Measurements from ENCODE around the gene GGT1. TPM values are rescaled to one million over a fixed set of nuclear protein-coding genes. Genes with fewer than 3 reads are reported as not detected.

GGT1 gene
- total and polyA plus RNA-seq, 2 experiments from 2014 or later = 6.6 to 7.4 TPM

- DNase-seq (ENCODE audit: low spot score) (no peak), ATAC-seq (no peak)
- Histone ChIP-seq H2AFZ (no peak overlapping the region), H3K27me3 (ENCODE audit: insufficient read depth) (no peaks in the 10 kb centered on the region), H3K9me2 (ENCODE audit: insufficient read depth) (no peaks in the 10 kb centered on the region), H3K4me2 (no peak overlapping the region), H3K79me2 (replicated peaks; ENCODE audit: insufficient read depth) (peaks cover 60% of the 10 kb centered on the region), H3K36me3 (ENCODE audit: insufficient read depth) (peaks cover 39% of the 10 kb centered on the region), H3F3A (replicated peaks; ENCODE audit: low read depth) (0 out of 2 replicates have a peak, but pooled peaks cover 6% of the 10 kb centered on the region), H4K20me1 (replicated peaks; ENCODE audit: insufficient read depth) (peaks cover 50% of the 10 kb centered on the region), H3K4me3 (no peak overlapping the region), H3K27ac (ENCODE audit: low read depth) (no peak overlapping the region), H3K4me1 (ENCODE audit: insufficient read depth) (no peaks in the 10 kb centered on the region)
- Mint-ChIP-seq H3K9me3 (no peaks in the 10 kb centered on the region), H3K27ac (no peak overlapping the region), H3K36me3 (ENCODE audit: low read depth) (peaks cover 67% of the 10 kb centered on the region), H3K4me1 (no peaks in the 10 kb centered on the region), H3K4me3 (no peak overlapping the region), H3K27me3 (ENCODE audit: insufficient read depth, low read depth, poor library complexity) (peaks cover 2% of the 10 kb centered on the region)
- TF ChIP-seq ZNF331 (CRISPR knock-in tag; IDR thresholded peaks at IDR 0.05; ENCODE audit: low read depth) (no peak), ZNF114 (CRISPR knock-in tag; IDR thresholded peaks at IDR 0.05) (no peak), CREB1 (CRISPR knock-in tag; IDR thresholded peaks at IDR 0.05; ENCODE audit: low read depth) (no peak), EZH2phosphoT487 (IDR thresholded peaks at IDR 0.05; ENCODE audit: unreplicated experiment) (no peak), NANOG (IDR thresholded peaks at IDR 0.05; ENCODE audit: borderline replicate concordance) (no peak), REST (IDR thresholded peaks at IDR 0.05; ENCODE audit: unreplicated experiment) (no peak), JUNB (IDR thresholded peaks at IDR 0.05; ENCODE audit: unreplicated experiment) (no peak), ETS1 (IDR thresholded peaks at IDR 0.05) (no peak), STAT1 (IDR thresholded peaks at IDR 0.05; ENCODE audit: unreplicated experiment) (no peak), EZH2 (IDR thresholded peaks at IDR 0.05; ENCODE audit: low read depth, unreplicated experiment) (no peak)
These were observed 35.3 kb upstream of the GGT1 start for GRCh38 chr22:24567668-24568067.

GRCh38 chr22:24571266-24571665, 31.7 kb upstream of the GGT1 start:
- Histone ChIP-seq H3K27ac (ENCODE audit: low read depth) (no peak overlapping the region), H3K4me1 (ENCODE audit: insufficient read depth) (no peaks in the 10 kb centered on the region), H3K27me3 (ENCODE audit: insufficient read depth) (no peaks in the 10 kb centered on the region), H3K4me3 (no peak overlapping the region), H2AFZ (no peak overlapping the region), H3F3A (replicated peaks; ENCODE audit: low read depth) (peaks cover 15% of the 10 kb centered on the region; the same call in 1 of the 2 replicates), H3K9me2 (ENCODE audit: insufficient read depth) (no peaks in the 10 kb centered on the region), H3K4me2 (no peak overlapping the region), H4K20me1 (replicated peaks; ENCODE audit: insufficient read depth) (peaks cover 25% of the 10 kb centered on the region; the same call in 1 of the 2 replicates), H3K79me2 (replicated peaks; ENCODE audit: insufficient read depth) (peaks cover 24% of the 10 kb centered on the region), H3K36me3 (ENCODE audit: insufficient read depth) (peaks cover 54% of the 10 kb centered on the region)
- no peaks in the 10 kb centered on the region for H3K9me3 Mint-ChIP-seq
- ATAC-seq (no peak), DNase-seq (ENCODE audit: low spot score) (no peak)
- peaks cover 73% of the 10 kb centered on the region for H3K36me3 Mint-ChIP-seq (ENCODE audit: low read depth)
- H3K4me3 Mint-ChIP-seq = no peak overlapping the region
- no peak for TF ChIP-seq STAT1 (IDR thresholded peaks at IDR 0.05; ENCODE audit: unreplicated experiment)
- no peak for TF ChIP-seq EZH2 (IDR thresholded peaks at IDR 0.05; ENCODE audit: low read depth, unreplicated experiment)
- no peak overlapping the region for H3K27ac Mint-ChIP-seq
- H3K4me1 Mint-ChIP-seq = no peaks in the 10 kb centered on the region
- peaks cover 6% of the 10 kb centered on the region for H3K27me3 Mint-ChIP-seq (ENCODE audit: insufficient read depth, low read depth, poor library complexity)
